ENCODE data around the gene ENO4. TPM values are rescaled to one million over a fixed set of nuclear protein-coding genes. Genes with fewer than 3 reads are reported as not detected.

Gene ENO4, protein sequence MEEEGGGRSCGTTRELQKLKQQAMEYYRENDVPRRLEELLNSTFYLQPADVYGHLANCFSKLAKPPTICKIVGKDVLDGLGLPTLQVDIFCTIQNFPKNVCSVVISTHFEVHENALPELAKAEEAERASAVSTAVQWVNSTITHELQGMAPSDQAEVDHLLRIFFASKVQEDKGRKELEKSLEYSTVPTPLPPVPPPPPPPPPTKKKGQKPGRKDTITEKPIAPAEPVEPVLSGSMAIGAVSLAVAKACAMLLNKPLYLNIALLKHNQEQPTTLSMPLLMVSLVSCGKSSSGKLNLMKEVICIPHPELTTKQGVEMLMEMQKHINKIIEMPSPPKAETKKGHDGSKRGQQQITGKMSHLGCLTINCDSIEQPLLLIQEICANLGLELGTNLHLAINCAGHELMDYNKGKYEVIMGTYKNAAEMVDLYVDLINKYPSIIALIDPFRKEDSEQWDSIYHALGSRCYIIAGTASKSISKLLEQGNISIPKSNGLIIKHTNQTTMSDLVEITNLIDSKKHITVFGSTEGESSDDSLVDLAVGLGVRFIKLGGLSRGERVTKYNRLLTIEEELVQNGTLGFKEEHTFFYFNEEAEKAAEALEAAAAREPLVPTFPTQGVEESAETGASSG
- total RNA-seq (2022) (not detected in 2 replicates), Bru-seq, nascent RNA (percentile 8 among the genes with signal in this experiment), BruChase-seq, experiment 1, labeled RNA remaining after a 2-hour chase (percentile 5 among the genes with signal in this experiment), BruChase-seq, experiment 2, labeled RNA remaining after a 6-hour chase (not detected)
- long read RNA-seq, partial matches to known transcripts, result 1 of 18 reads
- long read RNA-seq, other reads (novel, unspliced or antisense), result 17 of 18 reads

DNA sequence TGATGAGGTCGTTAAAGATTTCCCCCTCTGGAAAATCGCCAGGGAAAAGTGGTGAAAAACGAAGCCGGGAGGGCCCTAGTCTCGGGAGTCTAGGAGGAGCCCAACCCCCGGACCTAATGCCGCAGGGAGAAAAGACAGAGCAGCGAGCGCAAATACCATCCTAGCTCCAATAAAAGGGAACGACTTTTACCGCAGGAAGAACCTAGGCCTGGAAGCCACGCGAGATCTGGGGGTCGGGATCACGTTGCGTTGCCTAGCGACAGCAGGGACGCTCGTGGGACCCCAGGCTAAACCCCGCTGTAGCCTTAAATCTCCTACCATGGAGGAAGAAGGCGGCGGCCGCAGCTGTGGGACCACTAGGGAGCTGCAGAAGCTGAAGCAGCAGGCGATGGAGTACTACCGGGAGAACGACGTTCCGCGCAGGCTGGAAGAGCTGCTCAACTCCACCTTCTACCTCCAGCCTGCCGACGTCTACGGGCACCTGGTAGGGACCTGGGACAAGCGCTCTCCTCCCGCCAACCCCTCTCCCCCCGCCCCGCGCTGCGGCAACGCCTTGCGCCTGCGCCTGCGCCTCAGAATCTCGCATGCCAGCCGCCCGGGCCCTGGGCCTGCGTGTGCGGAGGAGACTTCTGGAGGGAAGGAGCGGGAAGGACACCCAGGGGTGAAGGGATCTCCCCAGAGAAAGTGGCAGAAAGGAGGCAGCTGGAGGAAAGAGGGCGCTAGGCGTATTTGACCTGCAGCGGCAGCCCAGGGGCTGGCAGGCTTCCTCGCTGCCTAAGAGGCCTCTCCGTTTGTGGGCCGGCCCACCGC lies at the start of gene ENO4:
ENO4 (plus strand) TSS at position 252 of the 810 bp plus-strand sequence; CDS start at position 320, 68 bp downstream.
- Histone ChIP-seq H3K4me1 (no peaks in the 10 kb centered on the region), H3K36me3 (ENCODE audit: control insufficient read depth, insufficient read depth, low read length) (no peaks in the 10 kb centered on the region), H3K9me3 (no peaks in the 10 kb centered on the region), H3K27me3 (replicated peaks; ENCODE audit: control insufficient read depth, insufficient read depth, low read length) (no peaks in the 10 kb centered on the region), H3K4me3 (ENCODE audit: low read depth, low read length) (peak within 1 kb of the TSS; percentile 68)
- Mint-ChIP-seq H3K4me1 (ENCODE audit: low read depth, unreplicated experiment) (peaks cover 26% of the 10 kb centered on the region), H3K36me3 (ENCODE audit: insufficient read depth, unreplicated experiment) (peaks cover 12% of the 10 kb centered on the region), H3K9me3 (ENCODE audit: unreplicated experiment) (no peaks in the 10 kb centered on the region), H3K4me3 (ENCODE audit: unreplicated experiment) (peak within 1 kb of the TSS; percentile 80), H3K27me3 (ENCODE audit: insufficient read depth, unreplicated experiment) (peaks cover 8% of the 10 kb centered on the region), H3K27ac (ENCODE audit: unreplicated experiment) (peak within 1 kb of the TSS; percentile 34)
- TSS peak; percentile 78 for BruUV-seq (replicated peaks)
- POLR2A ChIA-PET, result interaction anchor here (0.6 kb wide), 2 partner anchors 37 to 39 kb away, joined by 3 to 6 read pairs; no protein-coding TSS in a partner anchor
- DNase-seq, result peak; percentile 85 to 89
- intact Hi-C loops (cut with micrococcal nuclease; ENCODE audit: unreplicated experiment), result loop anchor here (5.0 kb wide), 1 partner anchor 158 kb away; the partner anchor contains the start of gene SHTN1
- CTCF ChIA-PET, result interaction anchor here (0.8 to 1.5 kb wide), 5 partner anchors 53 to 325 kb away, joined by 3 to 10 read pairs (median 4); no protein-coding TSS in a partner anchor
- TF ChIP-seq, protein P1, sequence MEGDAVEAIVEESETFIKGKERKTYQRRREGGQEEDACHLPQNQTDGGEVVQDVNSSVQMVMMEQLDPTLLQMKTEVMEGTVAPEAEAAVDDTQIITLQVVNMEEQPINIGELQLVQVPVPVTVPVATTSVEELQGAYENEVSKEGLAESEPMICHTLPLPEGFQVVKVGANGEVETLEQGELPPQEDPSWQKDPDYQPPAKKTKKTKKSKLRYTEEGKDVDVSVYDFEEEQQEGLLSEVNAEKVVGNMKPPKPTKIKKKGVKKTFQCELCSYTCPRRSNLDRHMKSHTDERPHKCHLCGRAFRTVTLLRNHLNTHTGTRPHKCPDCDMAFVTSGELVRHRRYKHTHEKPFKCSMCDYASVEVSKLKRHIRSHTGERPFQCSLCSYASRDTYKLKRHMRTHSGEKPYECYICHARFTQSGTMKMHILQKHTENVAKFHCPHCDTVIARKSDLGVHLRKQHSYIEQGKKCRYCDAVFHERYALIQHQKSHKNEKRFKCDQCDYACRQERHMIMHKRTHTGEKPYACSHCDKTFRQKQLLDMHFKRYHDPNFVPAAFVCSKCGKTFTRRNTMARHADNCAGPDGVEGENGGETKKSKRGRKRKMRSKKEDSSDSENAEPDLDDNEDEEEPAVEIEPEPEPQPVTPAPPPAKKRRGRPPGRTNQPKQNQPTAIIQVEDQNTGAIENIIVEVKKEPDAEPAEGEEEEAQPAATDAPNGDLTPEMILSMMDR (IDR thresholded peaks at IDR 0.05; ENCODE audit: insufficient read depth in 1 of 2, low read depth in 1 of 2, low read length in 1 of 2, severe bottlenecking in 1 of 2, unreplicated experiment in 1 of 2), result no peak

DNA sequence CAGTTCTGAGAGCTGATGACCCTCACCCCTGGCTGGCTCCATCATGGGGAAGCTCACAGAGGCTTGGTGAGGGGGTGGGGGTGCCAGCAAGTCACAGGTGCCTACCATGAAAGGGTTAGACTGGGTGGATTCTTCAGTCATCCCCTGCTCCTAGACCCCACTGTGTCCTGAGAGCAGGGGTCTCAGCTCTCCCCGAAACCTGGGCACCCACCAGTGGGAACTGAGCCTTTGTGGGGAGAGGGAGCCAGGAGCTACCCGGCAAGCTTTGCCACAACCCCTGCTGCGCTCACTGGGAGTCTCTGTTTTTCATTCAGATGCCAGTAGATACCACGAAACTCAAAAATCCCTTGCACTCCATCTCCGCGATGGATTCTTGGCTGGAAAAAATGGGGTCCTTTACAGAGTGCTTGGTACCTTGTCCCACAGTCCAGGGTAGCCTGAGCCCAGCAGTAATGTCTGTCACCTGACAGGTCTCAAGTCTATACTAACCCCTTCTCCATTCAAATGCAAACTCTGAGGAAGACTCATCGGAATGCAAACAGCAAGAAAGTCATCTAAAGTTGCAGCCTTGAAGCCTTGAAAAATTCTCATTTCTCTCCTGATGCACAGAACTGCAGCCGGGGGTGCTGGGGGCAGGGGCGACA lies 48.9 kb upstream of the ENO4 start:
- H3K4me1 ChIP-seq, result no peaks in the 10 kb centered on the region
- Mint-ChIP-seq H3K9me3 (ENCODE audit: unreplicated experiment) (no peaks in the 10 kb centered on the region), H3K27me3 (ENCODE audit: insufficient read depth, unreplicated experiment) (peaks cover 8% of the 10 kb centered on the region), H3K27ac (ENCODE audit: unreplicated experiment) (no peak overlapping the region), H3K4me3 (ENCODE audit: unreplicated experiment) (no peak overlapping the region), H3K4me1 (ENCODE audit: low read depth, unreplicated experiment) (no peaks in the 10 kb centered on the region), H3K36me3 (ENCODE audit: insufficient read depth, unreplicated experiment) (no peaks in the 10 kb centered on the region)
- no peaks in the 10 kb centered on the region for H3K9me3 ChIP-seq
- CTCF ChIA-PET, result no interaction called here
- H3K36me3 ChIP-seq (ENCODE audit: control insufficient read depth, insufficient read depth, low read length), result no peaks in the 10 kb centered on the region
- TF ChIP-seq, protein P1 (IDR thresholded peaks at IDR 0.05; ENCODE audit: insufficient read depth in 1 of 2, low read depth in 1 of 2, low read length in 1 of 2, severe bottlenecking in 1 of 2, unreplicated experiment in 1 of 2), result no peak
- intact Hi-C loops (cut with micrococcal nuclease; ENCODE audit: unreplicated experiment), result no loop called here
- DNase-seq, result no peak
- no peaks in the 10 kb centered on the region for H3K27me3 ChIP-seq (replicated peaks; ENCODE audit: control insufficient read depth, insufficient read depth, low read length)
- H3K4me3 ChIP-seq (ENCODE audit: low read depth, low read length), result no peak overlapping the region
- BruUV-seq (replicated peaks), result no TSS peak
- POLR2A ChIA-PET, result no interaction called here
